ENCODE results near the gene PDE8B.

GRCh38 chr5:77326986-77327734 is 116.7 kb downstream of the PDE8B start:
- no peak for TF ChIP-seq SMC3 (IDR thresholded peaks at IDR 0.05; ENCODE audit: low read depth, low read length)
- no peak for TF ChIP-seq CTCF (IDR thresholded peaks at IDR 0.05)
- no peak for TF ChIP-seq POLR2AphosphoS5 (IDR thresholded peaks at IDR 0.05; ENCODE audit: low read depth, low read length)

Measured in SK-N-SH (cell line).